CD4-positive, alpha-beta memory T cell (primary cell): ENCODE measurements around the gene TCF23. TPM values are rescaled to one million over a fixed set of nuclear protein-coding genes. Genes with fewer than 3 reads are reported as not detected.

ENCODE experiments used
- CTCF ChIA-PET: fragments of 350-600 bp; sonication (Branson Sonifier 250); formaldehyde crosslinking; loops from one replicate; lab custom pipeline; 2021; ENCODE audit warnings: inconsistent platforms; ENCODE audit not compliant: partially characterized antibody; lab: Charles Lee
- POLR2A ChIA-PET: fragments of 350-600 bp; sonication (Branson Sonifier 250); formaldehyde crosslinking; loops from one replicate; lab custom pipeline; 2021; ENCODE audit not compliant: partially characterized antibody; lab: Charles Lee
- DNase-seq, 5 donors: peaks; one replicate each; pipeline versions ENCODE4 v3.0.0 to v3.0.0-alpha.2; 2020 to 2022; ENCODE audit warnings: mixed read lengths in 1 of 5
- H3K27ac ChIP-seq: one replicate; pipeline ENCODE4 v1.7.0; 2013; ENCODE audit warnings: low read depth, low read length
- H3K27me3 ChIP-seq: 2 replicates; pipeline ENCODE4 v1.7.0; 2013; ENCODE audit warnings: mild to moderate bottlenecking, low read length, moderate library complexity; ENCODE audit not compliant: insufficient read depth
- H3K36me3 ChIP-seq: 2 replicates; pipeline ENCODE4 v1.7.0; 2013; ENCODE audit warnings: mild to moderate bottlenecking, low read length, moderate library complexity; ENCODE audit not compliant: insufficient read depth
- H3K4me1 ChIP-seq: 2 replicates; pipeline ENCODE4 v1.7.0; 2013; ENCODE audit warnings: mild to moderate bottlenecking, low read length, moderate library complexity; ENCODE audit not compliant: insufficient read depth
- H3K4me3 ChIP-seq, 2 donors: one replicate each; pipeline ENCODE4 v1.7.0; 2013; ENCODE audit warnings: low read length in 2 of 2, mild to moderate bottlenecking in 1 of 2
- H3K9me3 ChIP-seq, 2 donors: one replicate each; pipeline ENCODE4 v1.7.0; 2013; ENCODE audit warnings: low read length in 2 of 2, control low read depth in 1 of 2; ENCODE audit not compliant: control insufficient read depth in 1 of 2
- H3K27ac Mint-ChIP-seq, 7 donors: one replicate each; pipeline ENCODE4 v1.8.0; 2020 to 2021; ENCODE audit warnings: mixed read lengths in 7 of 7, mild to moderate bottlenecking in 6 of 7, inconsistent platforms in 3 of 7, moderate library complexity in 3 of 7
- H3K27me3 Mint-ChIP-seq, 2 donors: one replicate each; pipeline ENCODE4 v1.8.0; 2020 to 2021; ENCODE audit warnings: mixed read lengths in 2 of 2
- H3K36me3 Mint-ChIP-seq, 2 donors: one replicate each; pipeline ENCODE4 v1.8.0; 2020 to 2021; ENCODE audit warnings: mixed read lengths in 2 of 2, inconsistent platforms in 1 of 2, mild to moderate bottlenecking in 1 of 2
- H3K4me1 Mint-ChIP-seq, 4 donors: one replicate each; pipeline ENCODE4 v1.8.0; 2020 to 2021; ENCODE audit warnings: mixed read lengths in 4 of 4, mild to moderate bottlenecking in 1 of 4
- H3K4me3 Mint-ChIP-seq, 8 donors: one replicate each; pipeline ENCODE4 v1.8.0; 2020 to 2021; ENCODE audit warnings: mixed read lengths in 8 of 8, mild to moderate bottlenecking in 7 of 8, moderate library complexity in 6 of 8, inconsistent platforms in 3 of 8
- H3K9me3 Mint-ChIP-seq, 8 donors: one replicate each; pipeline ENCODE4 v1.8.0; 2020 to 2021; ENCODE audit warnings: mixed read lengths in 8 of 8, mild to moderate bottlenecking in 5 of 8, inconsistent platforms in 3 of 8, moderate library complexity in 1 of 8
- intact Hi-C: fragments of 100-400 bp; cut with micrococcal nuclease; formaldehyde crosslinking; loops from one replicate; pipeline ENCODE4 v1.15.1; 2023
- polyA plus RNA-seq, 2 donors: library from polyadenylated mRNA; unstranded; fragments of 300-500 nt; fragmentation: Illumina TruSeq; gene quantifications; one replicate each; pipeline ENCODE4 v1.2.3, GENCODE V29; 2021
- total RNA-seq, 2 experiments: library from RNA; stranded (reverse); gene quantifications; one replicate each; pipeline ENCODE4 v1.2.3, GENCODE V29; 2021

TCF23 gene
- total and polyA plus RNA-seq, 4 experiments from 2014 or later: not detected

DNA sequence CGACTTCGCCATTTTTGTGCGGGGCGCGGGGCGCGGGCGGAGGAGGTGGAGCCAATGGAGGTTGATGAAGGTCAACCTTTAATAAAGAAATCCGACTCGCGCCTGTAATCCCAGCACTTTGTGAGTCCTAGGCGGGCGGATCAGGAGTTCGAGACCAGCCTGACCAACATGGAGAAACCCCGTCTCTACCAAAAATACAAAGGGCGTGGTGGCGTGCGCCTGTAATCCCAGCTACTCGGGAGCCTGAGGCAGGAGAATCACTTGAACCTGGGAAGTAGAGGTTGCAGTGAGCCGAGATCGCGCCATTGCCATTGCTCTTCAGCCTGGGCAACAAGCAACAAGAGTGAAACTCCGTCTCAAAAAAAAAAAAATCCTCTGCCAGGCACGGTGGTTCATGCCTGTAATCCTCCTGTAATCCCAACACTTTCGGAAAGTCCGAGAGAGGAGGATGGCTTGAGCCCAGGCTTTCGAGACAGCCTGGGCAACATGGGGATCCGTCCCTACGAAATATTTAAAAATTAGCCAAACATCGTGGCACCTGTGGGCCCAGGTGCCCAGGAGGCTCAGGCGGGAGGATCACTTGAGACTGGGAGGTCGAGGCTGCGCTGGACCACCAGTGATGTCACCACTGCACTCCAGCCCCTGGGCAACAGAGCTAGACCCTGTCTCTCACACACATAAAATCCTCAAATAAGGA, 13.9 kb upstream of the TCF23 start:
- Histone ChIP-seq H3K9me3 (no peaks in the 10 kb centered on the region), H3K36me3 (peaks cover 23% of the 10 kb centered on the region), H3K27ac (peak overlapping the region; percentile 92), H3K27me3 (no peaks in the 10 kb centered on the region), H3K4me1 (peaks cover 26% of the 10 kb centered on the region), H3K4me3 (peak overlapping the region in 1 of 2 donors; percentile 89)
- H3K4me1 Mint-ChIP-seq: peaks cover 12 to 36% (median 23%) of the 10 kb centered on the region in 4 donors
- H3K4me3 Mint-ChIP-seq: peak overlapping the region; percentile 92 to 99 (median 96)
- intact Hi-C loops: loop anchor here (1.0 to 10.0 kb wide), 6 partner anchors 12 to 640 kb away; partner anchors contain the start of genes ABHD1, ATRAID, EIF2B4 and KHK
- ChIA-PET POLR2A (interaction anchor here (1.0 to 5.8 kb wide), 11 partner anchors 10 to 275 kb away, joined by 3 to 99 read pairs (median 4); partner anchors contain the start of genes ABHD1, AGBL5, MPV17 and OST4), CTCF (interaction anchor here (0.8 to 3.5 kb wide), 2 partner anchors 11 to 234 kb away, joined by 3 to 26 read pairs; partner anchors contain the start of gene ABHD1)
- peaks cover 0 to 1% (median 0%) of the 10 kb centered on the region in 8 donors for H3K9me3 Mint-ChIP-seq
- H3K36me3 Mint-ChIP-seq: peaks cover 3 to 33% of the 10 kb centered on the region in 2 donors
- peak overlapping the region; percentile 80 to 99 (median 98) for H3K27ac Mint-ChIP-seq
- no peaks in the 10 kb centered on the region for H3K27me3 Mint-ChIP-seq
- no peak for DNase-seq

GRCh38 chr2:27135478-27135955, 13.3 kb upstream of the TCF23 start:
- Histone ChIP-seq H3K9me3 (no peaks in the 10 kb centered on the region), H3K4me3 (no peak overlapping the region), H3K36me3 (peaks cover 19% of the 10 kb centered on the region), H3K27ac (no peak overlapping the region), H3K27me3 (no peaks in the 10 kb centered on the region), H3K4me1 (peaks cover 26% of the 10 kb centered on the region)
- DNase-seq: no peak
- no peaks in the 10 kb centered on the region for H3K27me3 Mint-ChIP-seq
- POLR2A ChIA-PET: interaction anchor here (1.1 to 5.8 kb wide), 5 partner anchors 11 to 187 kb away, joined by 3 to 99 read pairs (median 6); partner anchors contain the start of genes ABHD1, AGBL5, MPV17 and OST4
- intact Hi-C loops: loop anchor here (10.0 kb wide), 1 partner anchor 639 kb away; the partner anchor contains the start of gene MRPL33
- H3K4me3 Mint-ChIP-seq: peak overlapping the region; percentile 61 to 99 (median 94)
- H3K36me3 Mint-ChIP-seq: peaks cover 0 to 27% of the 10 kb centered on the region in 2 donors
- H3K9me3 Mint-ChIP-seq: peaks cover 0 to 1% (median 0%) of the 10 kb centered on the region in 8 donors
- peaks cover 12 to 36% (median 23%) of the 10 kb centered on the region in 4 donors for H3K4me1 Mint-ChIP-seq
- peak overlapping the region in 6 of 7 donors; percentile 53 to 97 (median 81) for H3K27ac Mint-ChIP-seq
- CTCF ChIA-PET: interaction anchor here (1.0 kb wide), 1 partner anchor 31 kb away, joined by 4 read pairs; no protein-coding TSS in a partner anchor

DNA sequence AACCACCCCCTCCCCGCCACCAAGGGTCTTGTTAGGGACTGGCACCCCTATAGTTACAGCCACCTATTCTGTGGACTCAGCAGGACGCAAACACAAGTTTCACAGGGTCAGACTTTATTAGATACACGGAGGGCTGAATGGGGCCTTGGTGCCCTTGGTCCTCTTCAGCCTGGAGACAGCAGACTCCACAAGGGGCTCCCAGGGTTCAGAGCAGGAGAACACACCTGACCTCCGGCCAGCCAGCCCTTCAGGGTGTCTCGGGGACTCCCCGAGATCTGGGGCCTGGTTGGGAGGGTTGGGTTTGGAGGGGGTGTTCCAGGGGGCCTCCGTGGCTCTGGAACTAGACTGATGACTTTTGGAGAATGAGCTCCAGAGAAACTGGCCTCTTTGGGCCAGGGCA, 12.1 kb upstream of the TCF23 start:
- ChIA-PET CTCF (interaction anchor here (2.0 kb wide), 1 partner anchor 13 kb away, joined by 5 read pairs; the partner anchor contains the start of gene ABHD1), POLR2A (interaction anchor here (1.5 to 5.8 kb wide), 2 partner anchors 12 to 85 kb away, joined by 3 to 99 read pairs; partner anchors contain the start of genes ABHD1 and AGBL5)
- Mint-ChIP-seq H3K27me3 (no peaks in the 10 kb centered on the region), H3K9me3 (peaks cover 0 to 1% (median 0%) of the 10 kb centered on the region in 8 donors), H3K27ac (no peak overlapping the region), H3K4me3 (peak overlapping the region in 1 of 8 donors; percentile 35), H3K36me3 (peaks cover 0 to 18% of the 10 kb centered on the region in 2 donors), H3K4me1 (peaks cover 12 to 31% (median 22%) of the 10 kb centered on the region in 4 donors)
- intact Hi-C loops: loop anchor here (10.0 kb wide), 1 partner anchor 638 kb away; the partner anchor contains the start of gene MRPL33
- peaks cover 7% of the 10 kb centered on the region for H3K36me3 ChIP-seq
- peaks cover 26% of the 10 kb centered on the region for H3K4me1 ChIP-seq
- no peak overlapping the region for H3K4me3 ChIP-seq
- DNase-seq: no peak
- H3K9me3 ChIP-seq: no peaks in the 10 kb centered on the region
- H3K27ac ChIP-seq: no peak overlapping the region
- H3K27me3 ChIP-seq: no peaks in the 10 kb centered on the region

GRCh38 chr2:27137322-27137935, 11.4 kb upstream of the TCF23 start:
- Histone ChIP-seq H3K36me3 (peaks cover under 1% of the 10 kb centered on the region), H3K27ac (no peak overlapping the region), H3K4me1 (peaks cover 22% of the 10 kb centered on the region), H3K4me3 (no peak overlapping the region), H3K9me3 (no peaks in the 10 kb centered on the region), H3K27me3 (no peaks in the 10 kb centered on the region)
- DNase-seq: no peak
- Mint-ChIP-seq H3K9me3 (peaks cover 0 to 1% (median 0%) of the 10 kb centered on the region in 8 donors), H3K4me1 (peaks cover 12 to 27% (median 21%) of the 10 kb centered on the region in 4 donors), H3K4me3 (no peak overlapping the region), H3K36me3 (peaks cover 0 to 15% of the 10 kb centered on the region in 2 donors), H3K27ac (no peak overlapping the region), H3K27me3 (no peaks in the 10 kb centered on the region)
- intact Hi-C loops: loop anchor here (10.0 kb wide), 1 partner anchor 637 kb away; the partner anchor contains the start of gene MRPL33
- ChIA-PET POLR2A (interaction anchor here (0.7 kb wide), 1 partner anchor 14 kb away, joined by 3 read pairs; the partner anchor contains the start of gene ABHD1), CTCF (interaction anchor here (2.0 kb wide), 1 partner anchor 14 kb away, joined by 5 read pairs; the partner anchor contains the start of gene ABHD1)

DNA sequence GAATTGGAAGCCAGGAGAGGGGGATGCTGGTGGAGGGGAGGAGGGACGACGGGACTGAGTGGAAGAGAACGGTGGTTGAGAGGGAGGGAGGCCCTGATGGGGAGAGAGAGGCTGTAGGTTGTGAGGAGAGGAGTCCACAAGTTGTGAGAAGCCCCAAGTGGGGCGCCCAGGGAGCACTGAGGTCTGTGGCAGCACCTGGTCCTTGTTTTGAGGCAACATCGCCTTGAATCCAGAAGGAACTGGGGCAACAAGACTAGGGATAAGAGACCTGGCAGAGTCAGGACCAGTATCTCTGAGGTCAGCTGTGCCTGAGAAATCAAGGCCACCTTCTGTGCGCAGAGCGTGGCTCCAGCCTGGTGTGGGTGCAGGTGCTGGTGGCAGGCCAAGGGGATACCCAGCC, 10.7 kb upstream of the TCF23 start:
- Mint-ChIP-seq H3K9me3 (peaks cover 0 to 5% (median under 1%) of the 10 kb centered on the region in 8 donors), H3K27me3 (peaks cover 0 to 1% of the 10 kb centered on the region in 2 donors), H3K36me3 (peaks cover 0 to 9% of the 10 kb centered on the region in 2 donors), H3K27ac (peak overlapping the region in 1 of 7 donors; percentile 35), H3K4me1 (peaks cover 6 to 20% (median 14%) of the 10 kb centered on the region in 4 donors), H3K4me3 (no peak overlapping the region)
- H3K4me1 ChIP-seq: peaks cover 15% of the 10 kb centered on the region
- ChIA-PET CTCF (interaction anchor here (2.0 kb wide), 1 partner anchor 15 kb away, joined by 5 read pairs; the partner anchor contains the start of gene ABHD1), POLR2A (interaction anchor here (0.7 kb wide), 1 partner anchor 15 kb away, joined by 3 read pairs; the partner anchor contains the start of gene ABHD1)
- H3K4me3 ChIP-seq: no peak overlapping the region
- no peak overlapping the region for H3K27ac ChIP-seq
- no peaks in the 10 kb centered on the region for H3K27me3 ChIP-seq
- intact Hi-C loops: loop anchor here (10.0 kb wide), 1 partner anchor 637 kb away; the partner anchor contains the start of gene MRPL33
- no peaks in the 10 kb centered on the region for H3K36me3 ChIP-seq
- H3K9me3 ChIP-seq: no peaks in the 10 kb centered on the region
- no peak for DNase-seq

GRCh38 chr2:27139310-27139709, 9.5 kb upstream of the TCF23 start, which contains the start of gene PRR30:
Gene PRR30 (minus strand): TSS chr2:27139410. CDS start chr2:27138329, 1,081 bp downstream.
- Mint-ChIP-seq H3K4me3 (no peak within 1 kb of the TSS), H3K36me3 (peaks cover 0 to 2% of the 10 kb centered on the region in 2 donors), H3K4me1 (peaks cover 0 to 10% (median 6%) of the 10 kb centered on the region in 4 donors), H3K9me3 (peaks cover 0 to 8% (median 2%) of the 10 kb centered on the region in 8 donors), H3K27me3 (peaks cover 0 to 2% of the 10 kb centered on the region in 2 donors), H3K27ac (no peak within 1 kb of the TSS)
- POLR2A ChIA-PET: no interaction called here
- Histone ChIP-seq H3K27me3 (no peaks in the 10 kb centered on the region), H3K36me3 (no peaks in the 10 kb centered on the region), H3K4me1 (peaks cover 6% of the 10 kb centered on the region), H3K27ac (no peak within 1 kb of the TSS), H3K4me3 (no peak within 1 kb of the TSS), H3K9me3 (no peaks in the 10 kb centered on the region)
- intact Hi-C loops: loop anchor here (10.0 kb wide), 1 partner anchor 635 kb away; the partner anchor contains the start of gene MRPL33
- CTCF ChIA-PET: no interaction called here
- DNase-seq: no peak
